GM18517 (cell line): ENCODE measurements around the gene OPHN1.
"Not testable (repeated sequence)": the region's sequence is repeated elsewhere in the genome, so short reads cannot be mapped to it uniquely, and the experiment has no call there.

Experiments
- ATAC-seq: cut with Tn5 transposase; IDR thresholded peaks from one replicate; pipeline ENCODE4 v1.9.1; 2021; ENCODE audit warnings: mild to moderate bottlenecking, moderate library complexity; ENCODE audit not compliant: unreplicated experiment

Gene OPHN1

DNA sequence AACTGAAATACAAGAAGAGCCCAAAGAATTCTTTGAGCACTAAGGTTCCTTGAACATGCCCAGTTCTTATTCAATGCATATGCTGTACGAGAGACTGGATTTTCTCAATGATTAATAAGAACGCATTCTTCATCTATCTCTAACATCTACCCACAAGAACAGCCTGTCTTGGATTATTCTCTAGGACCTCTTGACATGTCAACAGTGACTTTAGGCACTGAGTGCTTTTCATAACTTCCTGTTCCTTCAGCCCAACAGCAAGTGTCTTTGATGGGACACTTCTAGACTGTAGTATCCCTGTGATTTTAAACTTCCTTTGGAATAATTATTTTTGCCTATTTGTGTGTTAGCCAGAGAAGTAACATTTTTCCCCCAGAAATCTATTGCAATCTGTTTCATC, 69.3 kb downstream of the OPHN1 start:
- ATAC-seq, result no peak

GRCh38 chrX:68358679-68359078, 74.6 kb downstream of the OPHN1 start:
- ATAC-seq, result no peak

DNA sequence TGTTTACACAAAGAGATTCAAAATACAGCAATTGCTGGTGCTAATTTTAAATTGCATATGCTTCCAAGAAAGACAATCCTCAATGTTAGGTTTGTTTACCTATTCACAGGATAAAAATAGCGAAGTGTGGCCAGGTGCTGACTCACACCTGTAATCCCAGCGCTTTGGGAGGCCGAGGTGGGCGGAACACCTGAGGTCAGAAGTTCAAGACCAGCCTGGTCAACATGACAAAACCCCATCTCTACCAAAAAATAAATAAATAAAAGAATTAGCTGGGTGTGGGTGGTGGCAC, 77.7 kb downstream of the OPHN1 start:
- ATAC-seq, result no peak

DNA sequence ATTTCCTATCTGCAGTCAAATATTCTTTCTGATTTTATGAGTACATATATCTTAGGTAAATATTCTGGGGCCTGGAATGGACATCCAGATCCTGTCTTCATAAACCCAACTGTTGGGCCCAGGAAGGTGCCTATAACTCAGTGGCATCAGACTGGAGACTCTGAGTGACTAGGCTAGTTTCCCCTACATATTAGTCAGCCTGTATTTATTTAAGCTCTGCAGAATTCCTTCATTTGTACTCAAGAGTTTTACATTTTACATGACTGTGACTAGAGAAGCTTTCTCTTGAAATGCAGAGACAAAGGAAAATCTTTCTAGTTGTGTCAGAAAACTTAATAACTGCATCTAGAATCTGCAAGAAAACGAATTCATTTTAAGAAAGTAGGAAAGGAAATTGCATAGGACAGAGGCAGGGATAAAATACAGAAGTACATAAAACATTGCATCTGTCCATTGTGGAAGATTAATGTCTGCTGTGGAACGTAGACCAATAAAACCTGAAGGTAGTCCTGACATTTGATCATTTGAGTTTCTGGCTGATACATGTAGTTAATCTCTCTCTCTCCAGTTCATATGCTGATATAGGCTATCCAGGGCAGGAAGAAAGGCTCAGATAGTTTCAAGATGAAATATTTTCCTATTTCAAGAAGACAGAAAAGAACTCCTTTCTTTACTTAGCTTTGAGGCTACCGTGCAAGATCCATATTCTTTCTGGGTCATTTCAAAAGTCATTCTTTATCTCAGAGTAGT, 78.2 kb downstream of the OPHN1 start:
- ATAC-seq, result no peak

- no peak for ATAC-seq
Measured at GRCh38 chrX:68345025-68345424, 88.3 kb downstream of the OPHN1 start.

GRCh38 chrX:68343551-68343950, 89.7 kb downstream of the OPHN1 start:
- ATAC-seq, result no peak

DNA sequence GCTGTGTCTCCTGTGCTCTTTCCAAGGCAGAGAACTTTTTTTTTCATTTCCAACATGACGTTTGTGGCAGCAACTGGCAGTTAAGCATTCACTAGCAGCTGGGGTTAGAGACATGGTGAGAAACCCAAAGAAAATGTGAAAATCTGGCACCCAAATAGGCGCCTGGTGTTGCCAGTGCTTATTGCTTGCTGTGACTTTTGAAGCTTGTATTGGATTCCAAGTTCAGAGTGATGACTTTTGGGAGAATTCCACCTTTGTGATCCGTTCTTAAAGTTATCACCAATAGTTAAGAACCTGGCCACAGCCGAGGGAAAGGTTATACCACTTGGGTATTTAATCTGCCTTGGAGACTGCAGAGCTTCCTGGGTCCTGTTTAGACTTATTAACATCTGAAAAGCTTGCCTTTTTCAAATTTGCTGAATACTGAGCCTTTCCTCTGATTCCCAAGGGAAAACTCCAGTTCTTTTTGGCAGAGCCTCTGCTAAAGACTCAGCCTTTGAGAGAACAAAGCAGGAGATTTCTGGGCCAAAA, 101.0 kb downstream of the OPHN1 start:
- no peak for ATAC-seq

GRCh38 chrX:68326841-68327240, 106.5 kb downstream of the OPHN1 start:
- ATAC-seq, result not testable (repeated sequence)

DNA sequence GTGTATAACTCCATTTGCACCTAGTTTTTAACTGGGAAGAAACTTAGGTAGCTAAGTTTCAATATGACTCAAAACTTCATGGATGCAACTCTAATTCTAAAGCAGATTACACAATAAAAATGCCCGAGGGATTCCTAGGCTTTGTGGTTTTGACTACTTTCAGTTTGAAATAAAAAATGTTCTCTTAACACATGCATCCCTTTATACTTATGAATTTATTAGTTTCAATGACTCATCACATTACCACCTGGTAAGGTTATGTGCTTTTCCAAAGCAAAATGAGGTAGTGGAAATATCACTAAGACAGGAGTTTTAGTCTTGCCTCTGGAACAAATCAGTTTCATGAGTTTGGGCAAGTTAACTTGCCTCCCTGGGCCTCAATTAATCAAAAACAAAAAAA, 125.5 kb downstream of the OPHN1 start:
- ATAC-seq, result no peak

DNA sequence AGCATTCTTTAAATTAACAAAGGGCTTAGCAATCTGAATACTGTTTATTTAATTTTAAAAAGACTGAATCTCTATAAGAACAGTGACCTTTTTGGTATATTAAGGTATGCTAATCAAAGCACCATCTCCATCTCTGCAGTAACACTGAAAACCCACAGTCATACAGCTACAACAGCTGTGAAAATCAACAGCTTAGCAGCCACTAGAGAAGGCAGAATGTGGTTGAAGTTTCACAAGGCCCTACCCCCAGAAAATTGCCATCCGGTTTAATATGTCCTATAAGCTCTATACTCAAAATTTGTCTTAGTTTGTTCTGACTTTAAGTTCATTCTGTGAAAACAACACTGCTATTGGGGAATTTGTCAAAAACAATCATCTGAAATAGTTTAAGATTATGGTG, 128.7 kb downstream of the OPHN1 start:
- ATAC-seq, result no peak

DNA sequence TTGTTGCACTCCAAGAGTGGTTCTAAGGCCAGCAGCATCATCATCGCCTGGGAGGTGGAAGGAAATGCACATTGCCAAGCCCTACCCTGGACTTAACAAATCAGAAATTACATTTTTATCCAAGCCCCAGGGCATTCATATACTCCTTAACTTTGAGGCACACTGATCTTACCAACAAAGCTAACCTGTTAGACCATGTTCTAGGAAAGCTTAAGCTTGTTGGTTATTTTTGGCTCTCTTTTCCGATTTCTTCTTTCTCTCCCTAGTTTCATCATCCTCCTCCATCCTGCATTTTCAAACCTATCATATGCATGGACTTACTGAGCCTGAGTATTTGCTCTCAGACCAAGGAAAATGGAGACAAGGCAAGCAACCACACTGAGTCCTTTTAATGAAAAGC, 133.4 kb downstream of the OPHN1 start:
- ATAC-seq, result no peak

DNA sequence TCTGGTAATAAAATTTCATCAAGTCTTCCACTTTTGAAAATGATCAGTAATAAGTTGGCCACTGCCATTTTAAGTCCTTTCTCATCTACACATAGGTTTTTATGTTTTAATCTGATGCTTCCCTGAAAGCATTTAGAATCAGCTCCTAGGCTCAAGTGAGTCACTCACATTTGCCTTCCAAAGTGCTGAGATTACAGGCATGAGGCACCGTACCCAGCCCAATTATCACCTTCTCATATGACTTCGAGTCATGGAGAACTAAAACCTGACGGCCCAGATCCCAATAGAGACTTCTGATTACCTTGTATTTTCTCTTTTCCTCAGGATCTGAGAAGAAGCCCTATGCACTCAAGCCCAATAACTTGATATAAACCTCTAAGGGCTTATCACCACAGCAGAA, 140.8 kb downstream of the OPHN1 start:
- no peak for ATAC-seq

GRCh38 chrX:68288127-68288526, 145.2 kb downstream of the OPHN1 start:
- ATAC-seq, result no peak

DNA sequence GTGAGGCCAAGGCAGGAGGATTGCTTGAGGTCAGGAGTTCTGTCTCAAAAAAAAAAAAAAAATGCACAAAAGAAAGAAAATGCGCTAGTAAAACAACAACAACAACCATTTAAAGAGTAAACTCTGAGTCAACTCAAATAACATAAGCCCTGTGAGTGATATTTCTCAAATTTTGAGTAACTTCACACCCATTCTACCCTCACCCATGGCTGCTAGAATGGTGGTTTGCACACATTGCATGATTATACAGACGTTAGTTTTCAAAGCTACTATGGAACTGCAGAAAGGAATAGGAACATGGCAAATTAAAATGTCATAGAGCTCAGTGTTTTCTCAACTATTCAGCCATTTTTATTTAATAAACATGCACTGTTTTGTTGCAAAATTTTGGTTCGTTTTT, 145.9 kb downstream of the OPHN1 start:
- no peak for ATAC-seq

GRCh38 chrX:68286980-68287379, 146.3 kb downstream of the OPHN1 start:
- no peak for ATAC-seq

GRCh38 chrX:68286076-68286475, 147.2 kb downstream of the OPHN1 start:
- ATAC-seq, result no peak

DNA sequence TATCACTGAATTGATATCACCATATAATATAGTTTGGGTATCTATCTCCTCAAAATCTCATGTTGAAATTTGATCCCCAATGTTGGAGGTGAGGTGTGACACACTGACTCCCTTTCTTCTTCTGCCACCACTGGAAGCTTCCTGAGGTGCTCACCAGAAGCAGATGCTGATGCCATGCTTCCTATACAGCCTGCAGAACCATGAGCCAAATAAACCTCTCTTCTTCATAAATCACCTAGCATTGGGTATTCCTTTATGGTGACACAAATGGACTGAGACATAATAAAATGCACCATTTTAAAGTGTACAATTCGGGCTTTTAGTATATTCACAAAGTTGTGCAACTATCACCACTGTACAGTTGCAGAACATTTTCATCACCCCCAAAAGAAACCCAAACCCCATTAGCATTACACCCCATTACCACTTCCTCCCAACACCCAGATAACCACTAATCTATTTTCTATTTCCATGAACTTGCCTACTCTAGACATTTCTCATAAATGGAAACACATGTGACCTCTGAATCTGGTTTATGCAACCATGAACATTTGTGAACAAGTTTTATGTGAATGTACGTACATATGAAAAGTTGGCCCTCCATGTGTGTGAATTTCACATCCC, 148.9 kb downstream of the OPHN1 start:
- ATAC-seq, result no peak

DNA sequence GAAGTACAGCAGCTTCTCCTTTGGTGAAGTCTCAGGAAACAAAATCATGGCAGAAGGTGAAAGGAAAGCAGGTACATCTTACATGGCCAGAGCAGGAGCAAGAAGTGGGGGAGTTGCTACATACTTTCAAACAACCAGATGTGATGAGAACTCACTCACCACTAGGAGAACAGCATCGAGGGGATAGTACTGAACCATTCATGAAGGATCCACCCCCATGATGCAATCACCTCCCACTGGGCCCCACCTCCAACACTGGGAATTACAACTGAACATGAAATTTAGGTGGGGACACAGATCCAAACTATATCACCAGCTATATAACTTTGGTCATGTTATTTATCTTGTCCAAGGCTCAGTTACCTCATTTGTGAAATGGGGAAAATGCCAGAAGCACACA, 159.4 kb downstream of the OPHN1 start:
- no peak for ATAC-seq

- not testable (repeated sequence) for ATAC-seq
Measured at GRCh38 chrX:68264793-68265192, 168.5 kb downstream of the OPHN1 start.

DNA sequence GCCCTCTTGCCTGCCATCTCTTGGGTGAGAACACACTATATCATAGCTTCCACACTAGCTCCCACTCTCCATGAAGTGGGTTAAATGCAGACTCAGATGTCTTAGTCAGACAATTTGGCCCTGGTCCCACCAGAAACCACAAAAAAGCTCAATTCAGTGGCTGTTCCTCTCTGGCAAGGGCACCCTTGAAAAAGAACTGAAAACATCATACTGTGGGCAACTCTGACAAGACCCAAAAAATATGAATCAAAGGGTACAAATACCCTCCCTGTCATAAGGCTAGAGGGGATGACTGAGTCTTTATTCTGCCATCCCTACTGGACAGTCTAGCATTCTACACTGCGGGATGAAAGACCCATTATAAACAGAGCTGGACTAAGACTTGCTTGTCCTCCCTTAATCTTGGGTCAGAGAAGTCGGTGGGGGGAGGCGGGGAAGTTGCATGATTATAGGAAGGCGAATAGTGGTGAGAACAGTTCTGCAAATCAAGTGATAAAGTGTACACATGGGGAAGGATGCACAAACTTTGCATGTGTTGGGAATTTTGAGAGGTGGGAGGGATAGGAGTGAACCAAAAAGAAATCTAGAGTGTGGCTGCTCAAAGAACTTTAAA, 172.1 kb downstream of the OPHN1 start:
- ATAC-seq, result no peak

GRCh38 chrX:68256990-68257389, 176.3 kb downstream of the OPHN1 start:
- ATAC-seq, result no peak
